Measurements from ENCODE around the gene VPS37D.

VPS37D gene

DNA sequence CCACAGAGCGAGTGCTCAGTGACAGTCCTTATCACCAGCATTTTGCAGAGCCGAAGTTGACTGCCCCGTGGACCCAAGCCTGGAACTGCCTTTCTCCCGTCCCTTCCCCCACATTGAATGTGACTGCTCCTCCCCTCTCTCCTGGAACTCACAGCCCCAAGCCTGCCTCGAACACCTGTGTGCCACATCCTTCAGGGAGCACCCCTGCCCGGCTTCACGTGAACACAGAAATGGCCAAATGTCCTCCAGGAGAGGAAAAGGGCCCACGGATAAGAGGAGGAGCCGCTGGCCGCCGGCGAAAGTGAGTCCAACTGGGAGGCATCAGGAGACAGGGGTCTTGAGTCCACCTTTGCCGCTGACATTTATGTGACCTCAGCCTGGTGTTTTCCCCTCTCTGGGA, 35.6 kb downstream of the VPS37D start (continued):
- TF ChIP-seq ZNF558 (tag by site-specific recombination; IDR thresholded peaks at IDR 0.05) = no peak
- TF ChIP-seq ZNF394 (tag by site-specific recombination; IDR thresholded peaks at IDR 0.05; ENCODE audit: borderline replicate concordance) = no peak
- no peak for TF ChIP-seq ZNF266 (tag by site-specific recombination; IDR thresholded peaks at IDR 0.05; ENCODE audit: low read depth)
- no peak for TF ChIP-seq ZFP69B (tag by site-specific recombination; IDR thresholded peaks at IDR 0.05)

DNA sequence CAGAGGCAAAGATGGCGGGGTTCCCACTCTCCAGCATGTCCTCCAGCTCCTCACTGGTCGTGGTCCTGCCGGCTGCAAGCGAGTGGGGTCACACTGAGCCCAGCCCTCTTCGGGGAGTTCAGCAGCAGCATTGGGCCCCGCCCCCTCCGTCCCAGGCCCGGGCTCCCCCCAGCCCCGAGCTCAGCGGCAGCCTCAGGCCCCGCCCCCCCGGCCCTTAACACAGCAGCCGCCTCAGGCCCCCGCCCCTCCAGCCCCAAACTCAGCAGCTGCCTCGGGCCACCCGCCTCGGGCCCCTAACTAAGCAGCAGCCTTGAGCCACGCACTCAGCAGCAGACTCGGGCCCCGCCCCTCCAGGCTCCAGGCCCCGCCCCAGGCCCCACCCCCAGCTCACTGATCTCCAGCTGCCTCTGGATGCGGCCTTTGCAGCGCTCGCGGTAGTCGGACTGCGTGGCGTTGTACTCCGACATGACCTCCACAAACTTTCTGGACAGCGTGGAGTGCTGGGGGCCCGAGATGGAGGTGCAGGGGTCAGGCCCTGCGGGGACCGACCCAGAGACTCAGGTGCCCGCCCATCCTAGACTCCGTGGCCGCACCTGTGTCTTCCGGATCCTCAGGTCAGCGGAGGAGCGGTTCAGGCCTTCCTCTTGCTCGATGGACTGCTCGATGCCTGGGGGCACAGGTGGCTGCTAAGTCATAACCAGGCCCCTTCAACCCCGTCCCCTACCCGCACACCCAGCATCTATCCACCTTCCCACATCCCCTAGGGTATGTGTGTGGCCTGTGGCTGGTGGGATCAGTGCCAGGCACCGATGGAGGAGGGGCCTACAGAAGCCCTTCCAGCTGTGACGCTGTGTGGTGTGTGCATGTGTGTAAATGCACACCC, 36.4 kb downstream of the VPS37D start:
- Histone ChIP-seq H3K27ac (ENCODE audit: extremely low read depth, low read depth, low read length) (no peak overlapping the region), H3K4me3 (ENCODE audit: low read depth, low read length) (no peak overlapping the region), H3K9me3 (ENCODE audit: control insufficient read depth, insufficient read depth, low read depth, low read length) (no peaks in the 10 kb centered on the region), H3K36me3 (ENCODE audit: control insufficient read depth in 2 of 2, insufficient read depth in 1 of 2, low read length in 2 of 2) (peaks cover 0 to 45% of the 10 kb centered on the region in 2 experiments; a peak in 2 of 3 replicates), H3K4me1 (ENCODE audit: control insufficient read depth, insufficient read depth, low read length) (no peaks in the 10 kb centered on the region)
- ChIA-PET POLR2A (interaction anchor here (0.6 kb wide), 2 partner anchors 12 to 19 kb away, joined by 3 to 4 read pairs; no protein-coding TSS in a partner anchor), CTCF (interaction anchor here (0.6 to 0.9 kb wide), 2 partner anchors 97 to 105 kb away, joined by 3 to 4 read pairs; no protein-coding TSS in a partner anchor)
- no peak for TF ChIP-seq ZNF596 (tag by site-specific recombination; IDR thresholded peaks at IDR 0.05)
- no peak for TF ChIP-seq ZNF211 (tag by site-specific recombination; IDR thresholded peaks at IDR 0.05; ENCODE audit: low read depth)
- no peak for TF ChIP-seq ZNF248 (tag by site-specific recombination; IDR thresholded peaks at IDR 0.05)
- no peak for TF ChIP-seq ZNF202 (tag by site-specific recombination; IDR thresholded peaks at IDR 0.05; ENCODE audit: borderline replicate concordance)
- no peak for TF ChIP-seq ZNF677 (tag by site-specific recombination; IDR thresholded peaks at IDR 0.05)
- TF ChIP-seq PRDM1 (tag by site-specific recombination; IDR thresholded peaks at IDR 0.05) = no peak
- TF ChIP-seq, protein P1, sequence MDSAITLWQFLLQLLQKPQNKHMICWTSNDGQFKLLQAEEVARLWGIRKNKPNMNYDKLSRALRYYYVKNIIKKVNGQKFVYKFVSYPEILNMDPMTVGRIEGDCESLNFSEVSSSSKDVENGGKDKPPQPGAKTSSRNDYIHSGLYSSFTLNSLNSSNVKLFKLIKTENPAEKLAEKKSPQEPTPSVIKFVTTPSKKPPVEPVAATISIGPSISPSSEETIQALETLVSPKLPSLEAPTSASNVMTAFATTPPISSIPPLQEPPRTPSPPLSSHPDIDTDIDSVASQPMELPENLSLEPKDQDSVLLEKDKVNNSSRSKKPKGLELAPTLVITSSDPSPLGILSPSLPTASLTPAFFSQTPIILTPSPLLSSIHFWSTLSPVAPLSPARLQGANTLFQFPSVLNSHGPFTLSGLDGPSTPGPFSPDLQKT (IDR thresholded peaks at IDR 0.05; ENCODE audit: borderline replicate concordance, low read depth, low read length) = no peak
- TF ChIP-seq ZNF311 (tag by site-specific recombination; IDR thresholded peaks at IDR 0.05; ENCODE audit: borderline replicate concordance) = no peak
- TF ChIP-seq ZNF112 (tag by site-specific recombination; IDR thresholded peaks at IDR 0.05) = no peak
- TF ChIP-seq ZSCAN30 (tag by site-specific recombination; IDR thresholded peaks at IDR 0.05) = no peak
- TF ChIP-seq SP7 (tag by site-specific recombination; IDR thresholded peaks at IDR 0.05) = no peak
- TF ChIP-seq, protein P2, sequence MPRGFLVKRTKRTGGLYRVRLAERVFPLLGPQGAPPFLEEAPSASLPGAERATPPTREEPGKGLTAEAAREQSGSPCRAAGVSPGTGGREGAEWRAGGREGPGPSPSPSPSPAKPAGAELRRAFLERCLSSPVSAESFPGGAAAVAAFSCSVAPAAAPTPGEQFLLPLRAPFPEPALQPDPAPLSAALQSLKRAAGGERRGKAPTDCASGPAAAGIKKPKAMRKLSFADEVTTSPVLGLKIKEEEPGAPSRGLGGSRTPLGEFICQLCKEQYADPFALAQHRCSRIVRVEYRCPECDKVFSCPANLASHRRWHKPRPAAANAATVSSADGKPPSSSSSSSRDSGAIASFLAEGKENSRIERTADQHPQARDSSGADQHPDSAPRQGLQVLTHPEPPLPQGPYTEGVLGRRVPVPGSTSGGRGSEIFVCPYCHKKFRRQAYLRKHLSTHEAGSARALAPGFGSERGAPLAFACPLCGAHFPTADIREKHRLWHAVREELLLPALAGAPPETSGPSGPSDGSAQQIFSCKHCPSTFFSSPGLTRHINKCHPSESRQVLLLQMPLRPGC (tag by site-specific recombination; IDR thresholded peaks at IDR 0.05) = no peak
- no peak for TF ChIP-seq ZNF175 (tag by site-specific recombination; IDR thresholded peaks at IDR 0.05)
- no peak for TF ChIP-seq ZNF24 (tag by site-specific recombination; IDR thresholded peaks at IDR 0.05)
- TF ChIP-seq HOXA7 (CRISPR knock-in tag; IDR thresholded peaks at IDR 0.05; ENCODE audit: borderline replicate concordance) = no peak

Measured in HEK293 (cell line).